Epidermal melanocyte (primary cell): ENCODE measurements around the gene GRM8.
A peak's percentile ranks its signal among the peaks of the same experiment; 100 is the strongest.

Source experiments
- DNase-seq: peaks from one replicate; pipeline ENCODE4 v3.0.0; 2011; ENCODE audit warnings: low spot score; ENCODE audit not compliant: insufficient read length

The GRM8 gene

DNA sequence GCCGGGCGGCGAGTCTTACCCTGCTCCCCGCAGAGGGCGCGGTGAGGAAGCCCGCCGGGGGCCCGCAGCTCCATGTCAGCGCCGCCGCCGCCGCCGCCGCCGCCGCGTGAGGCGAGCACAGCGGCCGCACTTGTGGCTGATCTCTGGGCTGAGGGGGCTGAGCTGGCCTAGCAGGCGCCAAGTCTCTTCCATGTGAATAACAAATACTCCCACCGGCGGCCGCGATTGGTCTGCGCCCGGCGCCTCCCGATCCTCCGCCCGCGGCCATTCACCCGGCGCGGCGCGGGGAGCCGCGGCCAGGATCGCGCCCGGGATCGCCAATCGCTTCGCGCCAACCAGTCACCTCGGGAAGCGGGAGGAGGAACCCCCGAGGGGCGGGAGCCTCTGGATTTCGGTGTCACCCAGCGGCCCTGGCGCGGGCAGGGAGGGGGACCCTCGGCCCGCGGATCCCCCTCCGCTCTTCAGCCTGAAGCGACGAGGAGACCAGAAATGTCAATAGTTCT, at the start of gene GRM8:
Gene GRM8, minus strand, starts transcription at position 164 of the 503 bp plus-strand sequence.
- no peak for DNase-seq

DNA sequence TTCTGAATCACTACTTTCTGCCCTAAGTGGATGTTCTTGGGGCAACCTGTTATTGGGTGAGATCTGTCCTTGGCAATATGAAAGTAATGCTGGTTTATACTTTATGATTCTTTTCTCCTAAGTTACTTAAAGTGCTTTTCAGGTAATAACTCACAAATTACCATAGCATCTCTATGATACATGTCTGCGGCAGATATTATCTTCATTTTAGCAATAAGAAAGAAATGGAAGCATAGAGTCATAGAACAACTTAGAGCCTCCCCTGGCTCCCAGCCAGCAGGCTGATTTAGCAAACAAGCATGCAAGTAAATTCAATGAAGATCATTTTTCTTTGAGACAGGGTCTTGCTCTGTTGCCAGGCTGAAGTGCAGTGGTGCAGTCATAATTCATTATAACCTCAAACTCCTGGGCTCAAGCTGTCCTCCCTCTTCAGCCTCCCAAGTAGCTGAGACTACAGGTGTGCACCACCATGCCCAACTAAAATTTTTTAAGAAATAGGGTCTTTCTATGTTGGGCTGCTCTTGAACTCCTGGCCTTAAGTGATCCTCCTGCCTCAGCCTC, 38.1 kb upstream of the GRM8 start:
- DNase-seq = no peak

DNA sequence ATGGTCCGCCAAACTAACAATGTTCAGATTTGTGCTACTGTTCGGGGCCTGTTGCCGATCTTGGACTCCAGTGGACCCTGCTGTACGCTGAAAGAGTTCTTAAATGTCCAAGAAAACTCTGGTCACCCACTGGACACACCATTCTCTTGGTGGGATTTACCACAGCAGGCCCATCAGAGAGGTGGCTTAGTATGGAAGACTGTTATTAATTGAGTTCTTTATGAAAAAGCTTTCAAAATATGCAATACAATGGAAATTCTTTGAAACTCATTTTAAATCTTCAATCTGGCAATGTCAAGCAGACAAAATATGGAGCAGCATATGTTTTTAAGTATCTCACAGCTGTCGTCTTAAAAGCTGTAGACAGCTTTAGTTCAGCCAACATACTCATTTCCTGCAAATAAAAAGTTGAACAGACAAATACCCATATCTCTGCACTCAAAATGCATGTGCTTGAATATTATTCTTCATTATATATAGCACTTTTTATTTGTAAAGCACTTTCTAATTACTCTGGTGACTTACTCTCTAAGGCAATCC, 37.4 kb upstream of the GRM8 start:
- no peak for DNase-seq

DNA sequence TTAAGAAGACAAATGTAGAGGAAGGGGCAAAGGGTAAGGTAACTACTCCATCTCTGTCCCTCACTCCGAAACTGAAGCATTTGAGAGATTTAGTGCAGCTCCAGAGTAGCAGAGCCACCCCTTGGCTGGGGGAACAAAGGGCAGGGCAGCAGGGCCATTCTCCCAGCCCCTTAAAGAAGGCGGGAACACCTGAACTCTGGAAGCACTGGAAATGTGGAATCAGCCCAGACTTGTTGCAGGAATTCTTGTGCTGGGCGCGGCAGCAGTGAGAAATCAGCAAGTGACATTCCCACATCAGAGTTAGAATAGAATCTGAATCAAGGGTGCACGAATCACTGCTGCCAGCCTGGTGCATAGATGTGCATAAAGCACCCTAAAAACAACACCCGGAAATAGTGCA, 34.4 kb upstream of the GRM8 start:
- DNase-seq = no peak

DNA sequence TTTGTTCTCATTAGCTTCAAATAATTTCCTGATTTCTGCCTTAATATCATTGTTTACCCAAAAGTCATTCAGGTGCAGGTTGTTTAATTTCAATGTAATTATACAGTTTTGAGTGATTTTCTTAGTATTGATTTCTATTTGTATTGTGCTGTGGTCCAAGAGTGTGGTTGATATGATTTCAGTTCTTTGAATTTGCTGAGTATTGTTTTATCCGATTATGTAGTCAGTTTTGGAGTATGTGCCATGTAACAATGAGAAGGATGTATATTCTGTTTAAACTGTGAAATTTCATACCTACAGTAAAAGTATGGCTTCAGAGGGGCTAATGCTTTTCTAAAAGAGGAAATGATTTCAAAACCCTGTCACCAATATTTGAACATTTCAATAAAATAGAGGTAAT, 17.4 kb upstream of the GRM8 start:
- no peak for DNase-seq

DNA sequence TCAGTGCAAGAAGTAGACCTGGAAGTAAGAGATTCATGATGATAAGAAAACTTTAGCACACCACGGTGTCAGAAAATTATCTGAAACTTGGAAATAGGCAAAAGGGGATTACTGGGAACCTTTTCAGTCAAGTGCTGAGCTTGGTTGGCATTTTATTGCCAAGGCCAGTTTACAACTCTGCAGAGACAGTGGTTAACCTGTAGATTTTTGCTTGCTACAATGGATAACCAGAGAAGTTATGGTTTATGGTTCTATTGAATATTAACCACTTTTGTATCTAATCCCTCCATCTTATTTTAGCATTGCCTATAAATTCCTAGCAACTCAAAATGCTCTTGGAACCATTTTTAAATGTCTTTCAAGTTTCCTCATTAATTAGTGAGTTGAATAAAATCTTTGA, 13.3 kb upstream of the GRM8 start:
- DNase-seq = no peak

DNA sequence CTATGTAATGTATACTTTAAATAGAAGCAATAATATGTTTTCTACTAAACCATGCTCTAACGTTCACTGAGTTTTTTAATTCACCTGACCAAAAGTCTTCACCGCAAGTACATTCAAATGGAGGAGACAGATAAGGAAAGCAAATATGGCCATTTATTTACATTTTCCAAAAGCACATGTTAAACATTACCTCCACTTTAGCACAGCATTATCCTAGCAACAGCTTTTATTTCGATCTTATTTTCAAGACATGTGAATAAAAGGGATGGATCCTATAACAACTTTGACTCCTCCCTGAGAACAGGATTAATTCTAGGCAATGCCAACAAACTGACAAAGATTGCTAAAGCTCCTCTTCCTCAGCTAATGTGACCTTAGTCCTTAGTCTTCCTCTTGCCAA, 11.5 kb upstream of the GRM8 start:
- DNase-seq = no peak

DNA sequence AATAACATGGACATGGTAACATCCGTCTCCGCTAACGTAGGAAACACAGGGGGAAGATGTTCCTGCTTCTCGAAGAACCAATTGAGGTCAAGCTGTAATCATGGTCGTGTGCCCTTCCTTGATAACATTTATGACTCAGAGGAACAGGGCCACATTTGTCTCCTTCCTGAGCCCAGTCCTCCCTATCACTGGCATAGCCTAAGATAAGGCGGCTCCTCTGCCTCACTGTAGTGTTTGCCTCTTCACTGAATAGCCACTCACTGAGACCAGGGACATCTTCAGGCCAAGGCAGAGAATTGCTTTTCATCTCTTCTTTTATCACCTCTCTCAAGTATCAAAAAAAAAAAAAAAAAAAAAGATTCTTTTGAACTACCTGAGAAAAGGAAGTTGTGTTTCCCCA, 5.4 kb upstream of the GRM8 start:
- DNase-seq = no peak

DNA sequence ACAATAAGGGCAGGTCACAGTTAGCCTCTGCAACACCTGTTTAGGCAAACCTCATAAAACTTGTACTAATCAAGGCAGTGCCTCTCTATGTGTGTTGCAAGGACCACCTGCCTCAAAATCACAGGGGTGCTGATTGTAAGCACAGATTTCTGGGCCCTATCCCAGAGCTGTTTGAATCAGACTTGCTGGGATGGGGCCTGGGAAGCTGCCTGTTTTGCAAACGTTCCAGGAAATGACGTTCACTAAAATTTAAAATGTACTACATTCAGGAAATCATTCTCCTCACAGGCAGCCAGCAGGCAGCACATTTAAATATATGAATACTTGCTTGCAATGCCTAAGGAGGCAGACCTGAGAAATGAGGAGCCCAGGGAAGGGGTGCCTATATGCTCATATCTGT, 4.3 kb upstream of the GRM8 start:
- DNase-seq = no peak

DNA sequence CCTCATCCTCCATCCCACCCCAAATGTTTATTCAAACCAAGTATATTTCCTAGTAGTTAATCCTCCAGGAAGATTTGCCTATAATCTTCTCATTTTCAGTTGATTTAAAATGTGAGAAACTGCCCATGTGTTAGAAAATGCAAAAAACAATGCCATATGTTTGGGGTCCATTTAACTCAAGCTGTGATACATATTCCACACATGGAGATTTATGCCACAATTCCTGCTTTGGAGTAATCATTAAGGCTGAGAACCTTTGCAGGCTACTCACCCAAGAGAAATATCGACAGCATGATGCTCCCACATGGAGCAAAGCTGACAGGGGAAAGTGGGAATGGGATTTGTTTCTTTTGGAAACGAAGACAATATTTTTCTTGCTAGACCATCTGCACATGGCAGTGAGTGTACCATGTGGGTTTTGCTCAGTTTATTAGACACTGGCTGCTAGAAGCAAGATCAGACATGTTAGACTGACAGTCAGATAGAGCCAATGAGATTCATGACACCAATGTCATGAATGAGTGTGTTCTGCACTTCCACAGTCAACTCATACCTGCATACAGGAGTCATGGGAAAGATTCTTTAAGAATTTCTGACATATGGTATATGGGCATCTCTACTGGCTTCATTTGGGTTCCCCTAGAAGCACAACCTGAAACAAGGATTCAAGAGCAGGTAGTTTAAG, 3.4 kb upstream of the GRM8 start:
- no peak for DNase-seq

DNA sequence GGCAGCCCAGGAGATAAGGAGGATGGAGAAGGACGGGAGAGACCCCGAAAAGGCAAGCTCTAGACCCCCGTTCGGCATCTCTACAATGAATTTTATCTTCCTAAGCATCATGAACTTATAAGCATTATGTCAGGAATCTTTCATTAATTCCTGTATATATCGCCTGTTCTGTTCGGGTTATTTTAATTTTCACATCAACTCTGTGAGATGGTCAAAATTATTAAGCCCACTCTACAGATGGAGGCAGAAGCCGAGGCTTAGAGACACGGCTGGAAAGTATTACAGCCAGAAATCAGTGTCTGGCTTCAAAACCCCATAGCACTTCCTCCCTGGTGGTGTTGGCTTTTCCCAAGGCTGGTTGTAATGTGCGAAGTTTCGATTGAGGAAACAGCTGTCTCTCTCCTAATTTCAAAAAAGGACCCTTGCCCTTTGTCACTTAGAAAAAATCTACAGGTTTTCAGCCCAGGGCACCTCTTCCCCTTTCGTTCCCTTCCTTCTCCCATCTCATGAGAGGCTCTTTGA, 1.5 kb upstream of the GRM8 start:
- no peak for DNase-seq

DNA sequence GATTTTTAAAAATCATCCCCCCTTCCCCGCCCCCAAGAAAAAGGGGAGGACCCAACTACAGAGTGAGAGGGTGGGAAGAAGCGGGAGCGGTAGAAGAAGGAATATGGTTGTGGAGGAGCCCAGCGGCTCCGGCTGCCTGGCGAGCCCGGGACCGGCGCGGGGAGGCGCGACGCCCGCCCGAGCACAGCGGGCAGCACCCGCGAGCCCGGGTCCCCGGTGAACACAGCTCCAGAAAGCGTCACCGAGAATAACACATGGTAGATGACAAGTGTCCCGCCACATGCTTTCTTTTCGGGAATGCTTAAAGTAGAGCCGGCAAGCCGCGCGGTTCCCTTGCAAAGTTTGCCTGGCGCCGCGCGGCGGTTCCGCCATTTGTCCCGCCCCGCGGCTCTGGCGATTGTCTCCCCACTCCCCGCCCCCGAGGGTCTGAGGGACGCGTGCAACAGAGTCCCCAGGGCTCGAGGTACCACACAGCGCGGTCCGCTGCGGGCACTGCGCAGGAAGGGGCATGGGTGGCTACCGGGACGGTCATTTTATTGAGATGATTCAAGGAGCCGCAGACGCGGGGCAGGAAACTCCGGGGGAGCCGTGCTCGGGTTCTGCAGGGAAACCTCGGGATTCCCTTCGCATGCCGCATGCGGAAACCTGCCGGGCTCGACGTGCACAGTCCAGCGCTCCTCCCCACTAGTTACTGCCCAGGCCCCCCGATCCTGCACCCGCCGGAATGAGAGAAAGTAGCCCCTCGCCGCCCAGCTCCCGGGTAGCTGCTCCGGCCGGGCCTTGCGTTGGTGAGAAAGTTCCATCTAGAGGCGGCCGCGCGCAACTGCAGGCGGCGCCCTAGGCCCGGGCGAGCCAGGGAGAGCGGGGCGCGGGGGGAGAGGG, 781 bp upstream of the GRM8 start:
- DNase-seq = peak; percentile 38

DNA sequence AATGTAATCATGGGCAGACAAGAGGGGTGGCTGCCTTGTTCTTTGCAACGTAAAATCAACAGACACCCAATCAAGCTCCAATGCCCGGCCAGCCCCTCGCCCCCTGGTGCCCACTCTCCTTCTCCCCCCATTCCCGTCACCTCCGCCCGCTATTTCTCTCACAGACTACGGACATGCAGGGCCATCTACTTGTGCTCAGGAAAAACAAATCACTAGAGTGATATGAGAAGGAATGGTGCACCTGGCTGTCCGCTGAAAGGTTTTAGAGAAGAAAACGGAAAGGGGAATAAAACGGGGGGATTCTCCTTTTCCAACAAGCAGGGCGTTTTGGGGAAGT, 396 bp downstream of the GRM8 start:
- no peak for DNase-seq

DNA sequence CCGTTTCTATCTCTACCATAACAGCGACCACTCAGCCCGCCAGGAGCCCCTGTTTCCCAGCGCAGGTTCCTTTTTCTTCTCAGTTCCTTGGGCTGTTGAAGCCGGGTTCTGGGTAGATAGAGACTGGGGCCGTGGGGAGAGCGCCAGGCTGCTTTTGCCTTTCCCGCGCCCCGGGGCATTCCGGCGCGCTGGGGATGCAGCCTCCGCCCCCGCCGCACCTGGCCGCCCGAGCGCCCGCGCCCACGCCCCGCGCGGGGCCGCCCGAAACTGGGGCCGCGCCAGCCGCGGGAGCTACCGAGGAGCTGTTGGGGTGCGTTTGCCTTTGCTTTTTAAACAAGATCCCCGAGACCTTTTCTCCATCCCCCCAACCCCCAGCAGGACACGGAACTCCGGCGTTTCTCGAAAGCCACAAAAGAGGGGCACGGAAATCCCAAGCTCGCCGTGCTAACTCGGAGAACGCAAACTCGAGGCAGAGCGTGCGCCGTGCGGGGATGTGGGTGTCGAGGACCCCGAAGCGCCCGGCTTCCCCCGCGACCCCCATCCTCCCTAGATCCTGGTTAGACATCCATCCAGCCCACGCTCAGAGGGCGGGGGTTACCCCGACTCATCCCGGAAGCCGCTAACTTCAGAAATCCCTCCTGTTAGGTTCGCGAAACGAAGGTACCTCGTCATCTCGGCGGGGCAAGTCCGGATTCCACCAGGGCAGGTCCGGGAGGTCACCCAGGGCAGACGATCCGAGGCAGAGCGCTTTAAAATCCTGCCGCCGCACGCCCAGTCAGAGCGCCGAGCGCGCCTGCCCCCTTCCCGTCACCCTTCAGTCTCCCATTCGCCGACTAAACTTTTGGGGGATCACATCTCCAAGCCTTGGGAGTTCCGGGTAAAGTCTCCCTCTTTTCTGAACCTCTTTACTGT, 1.0 kb downstream of the GRM8 start:
- DNase-seq = no peak

DNA sequence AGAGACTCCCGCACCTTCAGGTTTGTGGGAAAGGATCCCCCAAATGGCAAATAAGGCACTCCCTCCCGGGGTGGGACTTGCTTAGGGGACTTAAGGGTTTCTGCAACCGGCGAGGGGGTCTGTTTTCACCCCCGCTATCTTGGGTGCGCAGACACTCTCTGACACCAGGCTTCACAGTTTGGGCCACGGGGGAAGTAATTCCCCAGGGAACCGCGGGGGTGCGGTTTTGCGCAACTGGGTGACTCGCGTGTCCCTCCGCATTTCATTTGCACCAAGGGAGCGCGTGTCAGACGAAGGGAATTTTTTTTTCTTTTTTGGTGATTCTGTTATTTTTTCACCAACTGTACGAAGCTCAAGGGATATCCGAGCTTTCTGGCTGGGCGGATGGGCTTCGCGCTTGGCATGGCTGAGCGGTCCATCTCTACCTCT, 1.7 kb downstream of the GRM8 start:
- no peak for DNase-seq

DNA sequence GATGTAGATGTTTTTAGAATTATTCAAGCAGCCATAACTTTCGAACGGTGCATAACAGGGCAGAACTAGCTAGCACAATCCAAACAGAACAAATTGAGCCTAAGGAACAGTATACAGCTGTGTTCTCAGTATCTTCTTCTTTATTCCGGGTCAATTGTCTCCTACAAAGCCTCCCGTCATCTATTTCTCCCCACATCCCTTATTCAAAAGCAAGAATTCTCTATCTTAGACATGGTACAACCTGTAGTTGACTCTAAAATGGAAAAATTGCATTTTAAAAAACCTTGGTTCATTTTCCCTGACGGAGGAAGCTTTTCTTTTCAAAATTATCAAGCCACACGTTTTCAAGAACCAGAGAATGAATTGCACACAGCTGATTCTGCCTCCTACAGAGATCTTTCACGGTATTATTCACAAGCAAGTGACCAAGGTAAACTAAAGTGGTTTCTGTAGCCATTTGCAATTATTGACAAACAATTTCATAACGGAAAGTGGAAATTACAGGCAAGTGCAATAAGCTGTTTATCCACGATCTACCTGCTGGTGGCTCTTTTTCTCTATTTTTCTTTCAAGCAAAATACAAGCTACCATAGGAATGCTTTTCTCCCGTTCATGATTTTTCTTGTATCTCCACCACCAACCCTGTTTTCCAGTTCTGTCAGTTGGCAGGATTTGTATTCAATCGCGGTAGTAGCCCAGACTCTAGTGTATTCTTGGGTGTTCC, 2.3 kb downstream of the GRM8 start:
- DNase-seq = no peak

DNA sequence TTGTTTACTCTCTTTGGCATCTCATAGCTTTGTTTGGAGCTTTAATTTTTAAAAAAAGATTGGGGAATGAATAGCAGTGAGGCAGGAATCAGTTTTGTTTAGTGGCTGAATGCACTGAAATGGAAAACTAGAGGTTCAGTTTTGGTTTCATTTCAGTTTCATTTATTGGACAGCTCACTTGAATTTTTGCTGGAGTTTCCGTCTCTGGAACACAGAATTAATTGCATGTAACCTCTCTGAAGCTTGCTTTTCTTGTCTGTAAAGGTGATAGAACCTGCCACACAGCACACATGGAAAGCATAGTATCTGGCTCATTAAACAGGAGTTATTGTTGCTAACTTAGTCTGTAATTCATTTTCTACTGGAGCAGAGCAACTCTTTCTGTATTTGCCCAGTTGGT, 7.1 kb downstream of the GRM8 start:
- no peak for DNase-seq

DNA sequence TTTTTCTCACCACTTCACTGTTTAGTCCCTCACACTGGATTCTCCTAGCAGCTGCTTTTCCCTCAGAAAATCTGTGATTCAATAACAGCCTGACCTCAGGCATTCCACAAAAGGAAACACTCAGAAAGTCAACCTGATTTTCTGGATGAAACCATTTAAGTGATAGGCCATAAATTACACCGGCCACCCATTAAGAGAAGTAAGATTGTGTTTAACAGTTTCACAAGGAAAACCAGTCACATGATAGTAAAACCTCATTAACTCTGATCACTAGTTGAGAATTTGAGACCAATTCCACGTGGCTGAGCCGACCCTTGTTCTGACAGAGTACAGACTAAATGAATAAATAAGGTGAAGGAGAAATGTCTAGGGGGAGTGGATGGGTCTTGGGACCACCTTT, 7.7 kb downstream of the GRM8 start:
- DNase-seq = no peak

DNA sequence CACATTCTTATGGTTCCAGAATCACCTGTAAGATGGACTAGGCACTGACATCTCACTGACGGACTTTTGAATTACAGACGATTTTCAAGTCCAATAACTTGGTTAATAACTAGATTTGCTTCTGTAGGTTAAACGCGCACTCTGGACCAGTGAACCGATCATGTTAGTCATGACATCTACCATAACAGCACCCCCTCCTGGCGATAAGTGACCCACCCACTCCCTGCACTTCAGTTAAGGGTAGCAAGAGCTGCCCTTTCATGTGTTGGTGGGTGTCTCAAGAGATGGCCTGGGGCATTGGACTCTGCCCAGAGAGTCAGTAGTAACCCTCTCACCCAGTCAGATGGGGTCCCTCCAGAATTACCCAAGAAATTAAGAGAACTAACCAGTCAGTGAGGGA, 12.9 kb downstream of the GRM8 start:
- DNase-seq = no peak

DNA sequence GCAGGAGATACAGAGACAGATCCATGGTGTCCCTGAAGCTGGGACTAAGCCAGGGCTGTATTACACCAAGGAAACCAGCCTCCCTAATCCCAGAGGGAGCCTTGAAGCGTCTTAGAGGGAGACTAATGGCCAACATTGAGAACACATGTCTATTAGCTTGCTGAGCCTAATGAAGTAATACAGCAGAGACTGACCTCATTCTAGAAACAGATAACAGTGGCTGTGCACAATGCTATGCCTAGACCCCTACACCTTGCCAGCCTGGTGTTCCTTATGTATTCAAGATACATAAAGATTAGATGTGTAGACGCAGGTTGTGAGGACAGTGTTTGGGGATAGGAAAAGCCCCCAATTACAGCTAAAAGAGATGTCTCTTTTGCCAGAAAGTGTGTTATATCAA, 19.1 kb downstream of the GRM8 start:
- DNase-seq = no peak
